GM12874 (cell line): ENCODE results near the gene MTG1.

Experiments used
- CTCF ChIP-seq: IDR thresholded peaks from 2 replicates; pipeline ENCODE4 v1.5.1; 2011; ENCODE audit warnings: low read depth, mild to moderate bottlenecking, control low read depth, low read length, moderate library complexity; ENCODE audit not compliant: insufficient read depth

MTG1 gene

GRCh38 chr10:133350283-133350949, 43.5 kb upstream of the MTG1 start:
- no peak for TF ChIP-seq CTCF

- no peak for TF ChIP-seq CTCF
These were observed 43.0 kb upstream of the MTG1 start for GRCh38 chr10:133350950-133351329.

- TF ChIP-seq CTCF, result no peak
These were observed 42.3 kb upstream of the MTG1 start for GRCh38 chr10:133351408-133352318.

- no peak for TF ChIP-seq CTCF
These were observed 40.6 kb upstream of the MTG1 start for GRCh38 chr10:133353202-133353959.

- TF ChIP-seq CTCF, result no peak
These were observed 39.9 kb upstream of the MTG1 start for GRCh38 chr10:133353988-133354605.

- no peak for TF ChIP-seq CTCF
These were observed 39.2 kb upstream of the MTG1 start for GRCh38 chr10:133354672-133355240.
